ENCODE data around the gene PALD1. TPM values are rescaled to one million over a fixed set of nuclear protein-coding genes. Genes with fewer than 3 reads are reported as not detected.

Gene PALD1
- total RNA-seq, 2 donors from 2014 or later: 0.20 to 4.8 TPM

- H3K27ac Mint-ChIP-seq: no peak overlapping the region
- no peak for DNase-seq (ENCODE audit: low spot score in 2 of 2)
- no peaks in the 10 kb centered on the region for H3K9me3 Mint-ChIP-seq
- H3K36me3 Mint-ChIP-seq: no peaks in the 10 kb centered on the region
- ATAC-seq: no peak
Measured at GRCh38 chr10:70534281-70534680, 55.7 kb downstream of the PALD1 start.

DNA sequence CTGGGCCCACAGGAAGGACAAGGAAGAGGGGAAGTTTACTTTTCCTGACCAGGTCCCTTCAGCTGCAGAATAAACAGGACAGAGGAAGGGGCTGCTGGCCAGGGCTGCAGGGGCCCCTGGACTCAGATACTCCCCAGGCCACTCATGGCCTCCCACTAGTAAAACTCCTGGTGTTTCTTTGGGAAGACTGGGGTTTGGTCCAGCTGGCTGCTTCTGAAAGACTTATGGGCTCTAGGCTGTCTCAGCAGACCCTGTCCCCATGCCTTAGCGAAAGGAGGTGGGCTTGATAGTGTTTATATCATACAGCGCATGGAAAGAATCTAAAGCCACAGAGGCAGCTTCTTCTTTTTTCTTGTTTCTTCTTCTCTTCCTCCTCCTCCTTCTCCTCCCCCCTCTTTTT lies 56.4 kb downstream of the PALD1 start:
- Mint-ChIP-seq H3K9me3 (no peaks in the 10 kb centered on the region), H3K36me3 (no peaks in the 10 kb centered on the region), H3K27ac (no peak overlapping the region)
- DNase-seq (ENCODE audit: low spot score in 2 of 2): no peak
- no peak for ATAC-seq

- Mint-ChIP-seq H3K9me3 (no peaks in the 10 kb centered on the region), H3K36me3 (no peaks in the 10 kb centered on the region), H3K27ac (no peak overlapping the region)
- no peak for ATAC-seq
- no peak for DNase-seq (ENCODE audit: low spot score in 2 of 2)
Measured at GRCh38 chr10:70535451-70535850, 56.9 kb downstream of the PALD1 start.

DNA sequence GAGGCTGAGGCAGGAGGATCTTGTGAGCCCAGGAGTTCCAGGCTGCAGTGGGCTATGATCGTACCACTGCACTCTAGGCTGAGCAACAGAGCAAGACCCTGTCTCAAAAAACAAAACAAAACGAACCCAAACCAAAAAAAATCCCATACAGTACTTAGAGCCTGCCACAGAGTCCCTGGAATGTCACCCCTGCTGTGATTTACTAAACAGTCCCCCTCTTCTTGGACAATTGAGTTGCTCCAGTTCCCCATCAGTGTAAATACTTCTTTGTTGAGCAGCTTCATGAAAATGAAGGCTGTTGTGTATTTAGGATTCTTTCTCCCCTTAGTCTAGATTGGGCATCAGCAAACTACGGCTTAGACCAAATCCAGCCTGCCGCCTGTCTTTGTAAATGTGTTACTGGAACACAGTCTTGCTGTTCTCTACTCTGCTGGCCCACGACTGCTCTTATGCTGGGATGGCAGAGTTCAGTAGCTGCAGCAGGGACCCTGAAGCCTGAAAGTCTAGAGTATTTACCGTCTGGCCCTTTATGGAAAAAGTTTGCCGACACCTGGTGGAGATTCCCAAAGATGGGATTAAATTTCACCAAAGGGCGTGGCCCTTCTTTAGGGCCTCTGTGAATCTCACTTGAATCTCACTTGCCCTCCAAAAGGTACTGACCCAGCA lies 57.8 kb downstream of the PALD1 start:
- DNase-seq (ENCODE audit: low spot score in 2 of 2) (no peak), ATAC-seq (no peak)
- H3K9me3 Mint-ChIP-seq: no peaks in the 10 kb centered on the region
- no peak overlapping the region for H3K27ac Mint-ChIP-seq
- H3K36me3 Mint-ChIP-seq: no peaks in the 10 kb centered on the region

DNA sequence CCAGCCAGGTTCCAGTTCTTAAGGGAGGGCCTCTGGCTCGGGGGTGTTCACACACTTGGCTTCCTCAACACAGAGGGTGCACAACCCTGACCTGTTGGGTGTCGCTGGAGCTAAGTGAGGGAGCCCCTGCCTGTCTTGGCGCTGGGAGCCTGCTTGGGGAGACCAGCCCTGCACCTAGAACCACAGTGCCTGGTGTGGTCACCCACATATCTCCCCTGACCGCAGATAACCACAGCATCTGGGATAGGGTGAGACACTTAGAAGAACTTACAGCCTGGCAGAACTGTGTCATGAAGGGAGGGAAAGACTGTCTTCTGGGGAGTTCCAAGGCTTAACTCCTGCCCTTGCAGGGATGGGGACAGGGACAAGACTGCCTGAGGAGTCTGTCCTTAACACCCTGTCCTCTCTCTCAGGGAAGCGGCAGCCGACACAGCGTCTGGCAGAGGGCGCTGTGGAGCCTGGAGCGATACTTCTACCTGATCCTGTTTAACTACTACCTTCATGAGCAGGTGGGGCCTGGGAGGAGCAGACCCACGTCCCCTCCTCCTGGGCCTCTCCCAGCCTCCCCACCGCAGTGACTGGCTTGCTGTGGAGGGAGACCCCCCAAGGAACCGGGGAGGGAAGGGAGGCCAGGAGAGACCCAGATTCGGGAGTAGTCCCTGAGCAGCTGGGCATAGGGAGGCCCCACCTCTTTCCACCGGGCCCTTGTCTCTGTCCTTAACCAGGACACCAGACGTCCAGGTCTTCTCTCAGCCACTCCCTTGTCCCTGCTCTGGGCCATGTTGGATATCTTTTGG lies 59.0 kb downstream of the PALD1 start:
- H3K27ac Mint-ChIP-seq: no peak overlapping the region
- no peaks in the 10 kb centered on the region for H3K9me3 Mint-ChIP-seq
- H3K36me3 Mint-ChIP-seq: no peaks in the 10 kb centered on the region
- DNase-seq (ENCODE audit: low spot score in 2 of 2) (peak in 1 of 2 donors; percentile 44), ATAC-seq (peak; percentile 17 to 40)

DNA sequence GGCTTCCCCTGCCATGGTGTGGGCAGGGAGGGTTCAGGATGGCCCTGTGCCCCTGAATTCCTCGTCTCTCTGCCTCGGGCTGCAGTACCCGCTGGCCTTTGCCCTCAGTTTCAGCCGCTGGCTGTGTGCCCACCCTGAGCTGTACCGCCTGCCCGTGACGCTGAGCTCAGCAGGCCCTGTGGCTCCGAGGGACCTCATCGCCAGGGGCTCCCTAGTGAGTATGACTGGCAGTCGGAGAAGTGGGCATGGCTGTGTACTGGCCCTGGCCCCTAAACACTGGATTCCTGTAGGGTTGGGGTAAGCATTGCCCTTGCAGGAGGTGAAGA lies 59.6 kb downstream of the PALD1 start:
- Mint-ChIP-seq H3K36me3 (no peaks in the 10 kb centered on the region), H3K27ac (no peak overlapping the region), H3K9me3 (no peaks in the 10 kb centered on the region)
- ATAC-seq (no peak), DNase-seq (ENCODE audit: low spot score in 2 of 2) (no peak)

DNA sequence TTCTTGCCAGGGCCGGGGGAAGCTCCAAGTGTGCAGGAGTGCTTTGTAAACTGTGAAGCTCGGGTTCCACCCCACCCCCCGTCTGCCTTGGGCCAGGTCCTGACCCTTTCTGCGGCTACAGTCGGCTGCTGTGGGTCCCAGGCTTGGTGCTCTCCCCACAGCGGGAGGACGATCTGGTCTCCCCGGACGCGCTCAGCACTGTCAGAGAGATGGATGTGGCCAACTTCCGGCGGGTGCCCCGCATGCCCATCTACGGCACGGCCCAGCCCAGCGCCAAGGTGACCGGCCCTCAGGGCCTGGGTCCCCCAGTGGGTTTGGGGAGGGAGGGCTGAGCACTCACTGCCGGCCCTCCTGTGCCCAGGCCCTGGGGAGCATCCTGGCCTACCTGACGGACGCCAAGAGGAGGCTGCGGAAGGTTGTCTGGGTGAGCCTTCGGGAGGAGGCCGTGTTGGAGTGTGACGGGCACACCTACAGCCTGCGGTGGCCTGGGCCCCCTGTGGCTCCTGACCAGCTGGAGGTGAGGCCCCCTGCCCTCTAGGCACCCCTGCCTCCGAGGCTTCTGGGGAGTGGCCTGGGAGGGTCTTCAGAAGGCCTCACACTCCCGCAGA lies 60.3 kb downstream of the PALD1 start:
- no peak for ATAC-seq
- no peak for DNase-seq (ENCODE audit: low spot score in 2 of 2)
- H3K36me3 Mint-ChIP-seq: no peaks in the 10 kb centered on the region
- H3K27ac Mint-ChIP-seq: no peak overlapping the region
- no peaks in the 10 kb centered on the region for H3K9me3 Mint-ChIP-seq

- Mint-ChIP-seq H3K27ac (no peak overlapping the region), H3K36me3 (no peaks in the 10 kb centered on the region), H3K9me3 (no peaks in the 10 kb centered on the region)
- ATAC-seq (no peak), DNase-seq (ENCODE audit: low spot score in 2 of 2) (no peak)
Measured at GRCh38 chr10:70539471-70539870, 60.9 kb downstream of the PALD1 start.

- ATAC-seq (peak; percentile 31 to 62), DNase-seq (ENCODE audit: low spot score in 2 of 2) (peak in 1 of 2 donors; percentile 37)
- H3K9me3 Mint-ChIP-seq: no peaks in the 10 kb centered on the region
- no peak overlapping the region for H3K27ac Mint-ChIP-seq
- H3K36me3 Mint-ChIP-seq: no peaks in the 10 kb centered on the region
Measured at GRCh38 chr10:70540089-70540788, 61.7 kb downstream of the PALD1 start.

DNA sequence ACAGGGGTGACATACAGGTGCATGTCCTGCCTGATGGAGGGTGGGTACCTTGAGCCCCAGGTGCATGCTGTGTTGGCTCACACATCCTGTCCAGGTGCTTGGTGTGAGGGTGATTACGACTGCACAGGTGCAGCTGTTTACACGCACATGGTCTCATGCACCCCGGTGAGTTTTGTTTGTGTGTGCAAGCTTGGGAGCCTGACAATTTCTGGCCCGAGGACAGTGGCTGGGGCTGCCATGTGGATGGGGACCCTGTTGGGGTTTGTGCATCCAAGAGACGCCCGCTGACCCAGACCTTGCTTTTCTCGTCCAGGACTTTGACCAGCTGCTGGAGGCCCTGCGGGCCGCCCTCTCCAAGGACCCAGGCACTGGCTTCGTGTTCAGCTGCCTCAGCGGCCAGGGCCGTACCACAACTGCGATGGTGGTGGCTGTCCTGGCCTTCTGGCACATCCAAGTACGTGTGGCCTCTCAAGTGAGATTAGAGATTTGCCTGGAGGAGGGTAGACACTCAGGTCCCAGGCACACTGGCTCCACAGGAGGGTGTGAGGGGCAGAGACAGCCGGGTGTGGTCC lies 62.3 kb downstream of the PALD1 start:
- DNase-seq (ENCODE audit: low spot score in 2 of 2) (no peak), ATAC-seq (no peak)
- no peaks in the 10 kb centered on the region for H3K36me3 Mint-ChIP-seq
- H3K27ac Mint-ChIP-seq: no peak overlapping the region
- H3K9me3 Mint-ChIP-seq: no peaks in the 10 kb centered on the region

DNA sequence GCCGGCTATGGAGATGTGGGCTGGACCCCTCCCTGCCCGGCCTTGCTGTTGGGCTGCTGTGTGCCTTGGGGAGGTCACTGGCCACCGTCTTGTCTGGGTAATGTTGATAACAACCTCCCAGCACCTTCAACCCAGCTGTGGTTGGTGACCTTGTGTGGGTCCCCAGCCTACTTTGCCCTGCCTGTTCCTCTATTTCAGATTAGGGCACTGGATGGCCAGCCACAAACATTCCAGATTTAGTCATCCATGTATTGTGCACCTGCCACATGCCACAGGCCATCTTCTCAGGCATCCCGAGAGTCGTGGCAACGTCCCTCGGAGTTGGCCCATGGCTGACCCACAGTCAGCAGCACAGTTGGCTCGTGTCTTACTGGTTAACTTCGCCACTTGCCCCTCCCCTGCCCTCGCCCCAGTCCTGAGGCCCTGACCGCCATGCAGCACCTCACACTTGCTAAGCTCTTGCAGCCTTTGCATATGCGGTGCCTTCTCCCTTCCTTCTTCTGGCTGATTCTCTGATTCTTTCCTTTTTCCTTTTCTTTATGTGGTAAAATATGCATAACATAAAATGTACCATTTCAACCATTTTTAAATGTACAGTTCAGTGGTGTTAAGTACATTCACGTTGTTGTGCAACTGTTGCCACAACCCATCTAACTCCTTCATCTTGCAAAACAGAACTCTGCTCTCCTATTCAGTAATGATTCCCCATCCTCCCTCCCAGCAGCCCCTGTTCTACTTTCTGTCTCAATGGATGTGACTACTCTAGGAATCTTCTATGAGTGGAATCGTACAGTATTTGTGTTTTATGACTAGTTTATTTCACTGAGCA lies 63.4 kb downstream of the PALD1 start:
- no peak for ATAC-seq
- no peaks in the 10 kb centered on the region for H3K36me3 Mint-ChIP-seq
- no peak for DNase-seq (ENCODE audit: low spot score in 2 of 2)
- no peak overlapping the region for H3K27ac Mint-ChIP-seq
- H3K9me3 Mint-ChIP-seq: no peaks in the 10 kb centered on the region

GRCh38 chr10:70542565-70542938 lies 64.0 kb downstream of the PALD1 start:
- H3K27ac Mint-ChIP-seq: no peak overlapping the region
- ATAC-seq (no peak), DNase-seq (ENCODE audit: low spot score in 2 of 2) (no peak)
- no peaks in the 10 kb centered on the region for H3K9me3 Mint-ChIP-seq
- H3K36me3 Mint-ChIP-seq: no peaks in the 10 kb centered on the region

DNA sequence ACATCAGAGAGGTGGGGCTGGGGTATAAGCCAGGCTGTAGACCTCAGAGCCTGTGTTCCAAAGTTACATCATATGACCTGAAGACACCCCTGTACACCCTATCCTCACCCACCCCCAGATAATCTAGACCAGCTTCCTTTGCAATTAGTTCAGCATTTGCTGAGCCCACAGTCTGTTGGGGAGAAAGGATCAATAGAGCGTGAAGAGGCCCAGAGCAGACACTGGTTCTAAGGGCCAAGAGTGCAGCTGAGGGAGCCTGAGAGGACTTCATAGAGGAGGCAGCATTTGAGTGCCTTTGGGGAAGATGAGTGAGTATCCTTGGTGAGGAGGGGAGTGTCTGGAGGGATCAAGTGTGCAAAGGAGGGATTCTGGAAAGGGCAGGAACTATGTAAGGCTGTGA lies 65.3 kb downstream of the PALD1 start:
- Mint-ChIP-seq H3K27ac (peak overlapping the region; percentile 13 to 22), H3K36me3 (no peaks in the 10 kb centered on the region), H3K9me3 (no peaks in the 10 kb centered on the region)
- DNase-seq (ENCODE audit: low spot score in 2 of 2): no peak
- ATAC-seq: no peak

DNA sequence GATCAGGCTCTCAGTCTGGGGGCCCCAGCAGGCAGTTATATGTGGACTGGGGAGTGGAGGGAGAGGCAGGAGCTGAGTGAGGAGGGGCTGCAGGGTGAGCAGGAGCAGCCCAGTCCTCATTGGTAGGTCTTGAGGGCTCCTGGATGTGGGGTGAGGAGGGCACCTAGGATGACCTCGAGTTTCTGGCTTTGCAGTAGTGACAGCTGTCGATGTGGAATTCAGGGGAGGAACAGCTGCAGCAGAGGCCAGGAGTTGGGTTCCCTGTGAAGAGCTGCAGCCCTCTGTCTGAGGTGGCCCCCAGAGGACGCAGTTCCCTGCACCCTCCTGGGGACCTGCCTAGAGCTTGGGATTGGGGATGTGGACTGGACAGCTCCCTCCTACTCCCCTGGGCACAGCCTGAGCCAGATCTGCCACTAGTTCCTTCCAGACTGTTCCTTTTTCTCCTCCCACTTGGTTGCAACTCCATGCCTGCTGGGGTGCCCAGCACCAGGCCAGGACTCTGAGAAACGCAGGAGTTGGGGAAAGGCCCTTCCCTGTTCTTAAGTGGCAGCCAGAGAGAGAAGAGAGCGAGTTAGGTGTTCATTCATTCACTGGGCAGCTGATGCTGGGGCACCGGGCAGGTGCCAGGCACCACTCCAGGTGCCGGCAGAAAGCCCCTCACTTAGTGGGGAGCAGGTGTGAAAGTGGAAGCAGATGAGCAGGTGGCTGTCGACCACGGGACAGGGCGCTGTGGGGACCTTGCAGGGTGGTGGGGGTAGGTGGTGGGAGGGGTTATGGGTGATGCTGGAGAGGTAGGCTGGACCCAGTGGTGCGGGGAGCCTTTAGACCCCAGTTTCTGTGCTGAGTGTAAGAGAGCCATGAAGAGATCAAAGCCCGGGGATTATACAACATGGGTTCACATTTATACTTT lies 66.1 kb downstream of the PALD1 start:
- Mint-ChIP-seq H3K36me3 (no peaks in the 10 kb centered on the region), H3K27ac (peak overlapping the region; percentile 13 to 22), H3K9me3 (no peaks in the 10 kb centered on the region)
- no peak for ATAC-seq
- DNase-seq (ENCODE audit: low spot score in 2 of 2): no peak

- no peak for DNase-seq (ENCODE audit: low spot score in 2 of 2)
- Mint-ChIP-seq H3K9me3 (no peaks in the 10 kb centered on the region), H3K27ac (no peak overlapping the region), H3K36me3 (no peaks in the 10 kb centered on the region)
- no peak for ATAC-seq
Measured at GRCh38 chr10:70546584-70546983, 68.0 kb downstream of the PALD1 start.

Measured in activated naive CD4-positive, alpha-beta T cell treated with anti-CD3 and anti-CD28 coated beads, Interleukin-2, amount 50 U/mL, for 72 hours (primary cell).